Measurements from ENCODE around the gene PKP4.

DNA sequence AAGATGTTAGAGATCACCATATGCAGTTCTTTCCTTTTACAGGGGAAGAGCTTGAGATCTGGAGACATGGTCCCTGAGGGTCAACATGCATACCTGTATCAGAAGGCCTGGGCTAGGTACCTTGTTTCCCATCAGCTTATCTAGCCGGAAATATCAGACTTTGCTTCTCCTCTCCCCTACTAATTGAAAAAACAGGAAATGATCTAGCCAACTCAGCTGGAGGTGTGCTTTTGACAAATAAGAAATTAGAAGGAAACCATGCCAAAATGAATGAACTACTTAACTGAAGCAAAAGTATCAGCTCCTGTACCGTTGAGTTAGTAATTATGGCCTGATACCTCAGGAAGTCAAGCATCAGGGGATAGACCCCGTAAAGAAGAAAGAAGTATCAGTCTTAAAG is 20.4 kb downstream of the PKP4 start:
- TF ChIP-seq CTCF (IDR thresholded peaks at IDR 0.05; ENCODE audit: low read depth, low read length) (no peak), POLR2A (IDR thresholded peaks at IDR 0.05; ENCODE audit: extremely low read depth, insufficient read length) (no peak)
- TF ChIP-seq, protein P1, sequence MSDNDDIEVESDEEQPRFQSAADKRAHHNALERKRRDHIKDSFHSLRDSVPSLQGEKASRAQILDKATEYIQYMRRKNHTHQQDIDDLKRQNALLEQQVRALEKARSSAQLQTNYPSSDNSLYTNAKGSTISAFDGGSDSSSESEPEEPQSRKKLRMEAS (IDR thresholded peaks at IDR 0.05; ENCODE audit: low read depth, low read length): no peak
